Chondrocyte (in vitro differentiated cells): ENCODE results near the gene CCNL2. TPM values are rescaled to one million over a fixed set of nuclear protein-coding genes. Genes with fewer than 3 reads are reported as not detected.
A peak's percentile ranks its signal among the peaks of the same experiment; 100 is the strongest.

Experiments used
- DNase-seq: peaks from one replicate; pipeline ENCODE4 v3.0.0; 2021; ENCODE audit warnings: mixed read lengths, low spot score
- H3K27ac Mint-ChIP-seq: one replicate; pipeline ENCODE4 v1.8.0; 2021; ENCODE audit warnings: mild to moderate bottlenecking, moderate library complexity, mixed read lengths; ENCODE audit not compliant: unreplicated experiment
- H3K27me3 Mint-ChIP-seq: 2 replicates; pipeline ENCODE4 v1.8.0; 2021; ENCODE audit warnings: low read depth, mixed read lengths
- H3K36me3 Mint-ChIP-seq: 2 replicates; pipeline ENCODE4 v1.8.0; 2021; ENCODE audit warnings: low read depth, mixed read lengths
- H3K4me1 Mint-ChIP-seq: 2 replicates; pipeline ENCODE4 v1.8.0; 2021; ENCODE audit warnings: low read depth, mild to moderate bottlenecking, mixed read lengths
- H3K4me3 Mint-ChIP-seq: one replicate; pipeline ENCODE4 v1.8.0; 2021; ENCODE audit warnings: mild to moderate bottlenecking, moderate library complexity, mixed read lengths; ENCODE audit not compliant: unreplicated experiment
- H3K9me3 Mint-ChIP-seq: 2 replicates; pipeline ENCODE4 v1.8.0; 2021; ENCODE audit warnings: low read depth, mixed read lengths
- total RNA-seq: library from RNA; stranded (reverse); gene quantifications from 3 replicates; pipeline ENCODE4 v1.2.1, GENCODE V29; 2021
- TF ChIP-seq, protein P1 (sequence below): fragments of 200-600 bp; sonication (generic); IDR thresholded peaks from 2 replicates; pipeline ENCODE4 v1.5.0; 2021; ENCODE audit warnings: antibody characterized with exemption, mild to moderate bottlenecking, moderate library complexity

CCNL2 gene
- total RNA-seq, 1 donor from 2014 or later, result 161 TPM

DNA sequence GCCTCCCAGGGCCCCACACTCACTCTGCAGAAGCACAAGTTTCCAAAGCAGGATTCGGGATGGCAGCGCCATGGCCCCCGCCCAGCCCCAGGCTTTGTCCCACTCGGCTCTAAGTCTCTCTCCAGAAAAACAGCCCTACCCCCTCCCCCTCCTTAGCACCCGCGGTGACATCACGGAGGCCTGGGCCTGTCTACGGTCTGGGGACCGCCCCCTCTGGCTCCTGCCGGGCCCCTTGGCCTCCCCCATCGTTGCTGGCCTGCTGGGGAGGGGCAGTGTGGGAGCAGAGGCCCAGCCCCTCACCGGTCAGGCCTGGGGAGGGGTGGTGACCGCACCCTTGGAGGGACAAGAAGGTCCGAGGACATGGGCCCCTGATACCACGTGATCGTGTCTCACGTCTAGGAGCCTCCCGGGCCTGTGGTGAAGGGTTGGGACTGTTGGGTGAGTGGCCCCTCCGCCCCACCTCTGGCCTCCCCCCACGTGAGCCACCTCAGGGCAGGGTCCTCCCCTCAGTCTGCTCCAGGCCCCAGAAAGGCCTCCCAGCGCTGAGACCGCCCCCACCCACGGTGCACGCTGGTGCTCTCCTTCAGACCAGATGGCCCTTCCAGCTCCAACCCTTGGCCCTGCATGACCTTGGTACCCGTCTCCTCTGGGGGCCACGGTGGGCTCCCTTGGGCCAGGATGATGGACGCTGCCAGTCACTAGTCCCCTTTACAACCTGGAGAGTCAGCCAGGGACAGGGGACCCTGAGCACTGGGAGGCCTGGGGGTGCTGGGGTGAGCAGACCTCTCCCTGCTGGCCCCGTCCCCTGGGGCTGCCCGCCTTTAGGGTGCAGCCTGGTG is 40.5 kb downstream of the CCNL2 start, which contains the start of gene MXRA8:
TSS of gene MXRA8 (minus strand) at position 123 of the 839 bp plus-strand sequence. CDS start at position 72, 51 bp downstream.
- H3K27me3 Mint-ChIP-seq, result no peaks in the 10 kb centered on the region
- peaks cover 51% of the 10 kb centered on the region for H3K4me1 Mint-ChIP-seq
- TF ChIP-seq, protein P1, sequence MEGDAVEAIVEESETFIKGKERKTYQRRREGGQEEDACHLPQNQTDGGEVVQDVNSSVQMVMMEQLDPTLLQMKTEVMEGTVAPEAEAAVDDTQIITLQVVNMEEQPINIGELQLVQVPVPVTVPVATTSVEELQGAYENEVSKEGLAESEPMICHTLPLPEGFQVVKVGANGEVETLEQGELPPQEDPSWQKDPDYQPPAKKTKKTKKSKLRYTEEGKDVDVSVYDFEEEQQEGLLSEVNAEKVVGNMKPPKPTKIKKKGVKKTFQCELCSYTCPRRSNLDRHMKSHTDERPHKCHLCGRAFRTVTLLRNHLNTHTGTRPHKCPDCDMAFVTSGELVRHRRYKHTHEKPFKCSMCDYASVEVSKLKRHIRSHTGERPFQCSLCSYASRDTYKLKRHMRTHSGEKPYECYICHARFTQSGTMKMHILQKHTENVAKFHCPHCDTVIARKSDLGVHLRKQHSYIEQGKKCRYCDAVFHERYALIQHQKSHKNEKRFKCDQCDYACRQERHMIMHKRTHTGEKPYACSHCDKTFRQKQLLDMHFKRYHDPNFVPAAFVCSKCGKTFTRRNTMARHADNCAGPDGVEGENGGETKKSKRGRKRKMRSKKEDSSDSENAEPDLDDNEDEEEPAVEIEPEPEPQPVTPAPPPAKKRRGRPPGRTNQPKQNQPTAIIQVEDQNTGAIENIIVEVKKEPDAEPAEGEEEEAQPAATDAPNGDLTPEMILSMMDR, result no peak
- H3K36me3 Mint-ChIP-seq, result no peaks in the 10 kb centered on the region
- peak within 1 kb of the TSS; percentile 89 for H3K27ac Mint-ChIP-seq
- no peaks in the 10 kb centered on the region for H3K9me3 Mint-ChIP-seq
- H3K4me3 Mint-ChIP-seq, result peak within 1 kb of the TSS; percentile 82
- no peak for DNase-seq

DNA sequence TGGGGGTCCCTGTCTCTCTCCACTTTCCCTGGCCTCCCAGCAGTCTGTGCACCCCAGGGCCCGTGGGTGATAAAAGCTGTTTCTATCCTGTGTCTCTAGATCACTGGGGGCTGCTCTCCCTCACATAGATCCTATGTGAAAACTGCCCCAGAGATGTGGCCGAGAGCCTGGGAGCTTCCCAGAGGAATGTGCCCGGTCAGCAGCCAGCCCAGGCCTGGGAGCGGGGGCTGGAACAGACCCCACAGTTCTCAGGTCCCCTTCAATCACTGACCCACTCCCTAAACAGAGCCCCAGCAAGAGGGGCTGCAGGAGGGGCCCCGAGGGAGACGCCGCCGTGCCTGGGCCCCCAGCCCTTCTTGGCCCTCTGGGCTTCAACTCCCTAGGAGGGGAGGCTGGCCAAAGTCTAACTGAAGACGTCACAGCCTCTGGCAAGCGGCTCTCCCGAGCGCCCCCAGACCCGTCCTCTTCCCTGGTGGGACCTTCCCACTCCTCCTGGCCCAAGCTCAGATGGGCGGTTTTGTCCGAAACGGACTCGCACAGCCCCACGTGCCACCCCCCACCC is 41.2 kb downstream of the CCNL2 start:
- Mint-ChIP-seq H3K36me3 (no peaks in the 10 kb centered on the region), H3K9me3 (no peaks in the 10 kb centered on the region), H3K27ac (peak overlapping the region; percentile 89), H3K4me3 (peak overlapping the region; percentile 82), H3K27me3 (no peaks in the 10 kb centered on the region), H3K4me1 (peaks cover 54% of the 10 kb centered on the region)
- no peak for DNase-seq
- TF ChIP-seq, protein P1, result no peak

DNA sequence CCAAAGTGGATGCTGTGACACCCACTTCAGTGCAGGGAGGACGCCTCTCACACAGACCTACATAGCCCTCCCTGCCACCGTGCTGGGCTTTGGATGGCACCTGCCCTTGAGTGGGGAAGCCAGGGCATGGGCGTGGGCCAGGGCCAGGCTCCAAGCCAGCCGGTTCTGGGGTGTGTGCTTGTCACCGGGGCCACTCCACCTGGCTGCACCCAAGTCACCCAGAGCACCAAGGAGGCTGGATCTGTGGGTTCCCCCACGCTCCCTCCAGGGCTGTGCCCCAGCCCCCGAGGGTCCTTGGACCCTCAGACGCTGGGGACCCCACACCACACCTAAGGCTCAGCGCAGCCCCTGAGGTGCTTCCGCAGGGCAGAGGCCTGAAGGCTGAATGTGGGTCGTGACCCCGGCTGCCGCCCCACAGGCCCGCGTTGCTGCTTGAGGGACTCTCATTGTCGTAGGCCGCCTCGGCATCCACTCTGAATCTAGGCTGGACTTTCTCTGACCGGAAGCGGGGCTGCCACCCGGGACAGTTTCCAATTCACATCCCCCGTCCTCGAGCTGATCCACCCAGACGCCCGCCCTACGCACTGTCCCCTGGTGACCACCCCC is 42.2 kb downstream of the CCNL2 start:
- peak overlapping the region; percentile 82 for H3K4me3 Mint-ChIP-seq
- TF ChIP-seq, protein P1, result no peak
- no peaks in the 10 kb centered on the region for H3K36me3 Mint-ChIP-seq
- no peaks in the 10 kb centered on the region for H3K27me3 Mint-ChIP-seq
- no peaks in the 10 kb centered on the region for H3K9me3 Mint-ChIP-seq
- DNase-seq, result no peak
- H3K27ac Mint-ChIP-seq, result peak overlapping the region; percentile 89
- H3K4me1 Mint-ChIP-seq, result peaks cover 59% of the 10 kb centered on the region

DNA sequence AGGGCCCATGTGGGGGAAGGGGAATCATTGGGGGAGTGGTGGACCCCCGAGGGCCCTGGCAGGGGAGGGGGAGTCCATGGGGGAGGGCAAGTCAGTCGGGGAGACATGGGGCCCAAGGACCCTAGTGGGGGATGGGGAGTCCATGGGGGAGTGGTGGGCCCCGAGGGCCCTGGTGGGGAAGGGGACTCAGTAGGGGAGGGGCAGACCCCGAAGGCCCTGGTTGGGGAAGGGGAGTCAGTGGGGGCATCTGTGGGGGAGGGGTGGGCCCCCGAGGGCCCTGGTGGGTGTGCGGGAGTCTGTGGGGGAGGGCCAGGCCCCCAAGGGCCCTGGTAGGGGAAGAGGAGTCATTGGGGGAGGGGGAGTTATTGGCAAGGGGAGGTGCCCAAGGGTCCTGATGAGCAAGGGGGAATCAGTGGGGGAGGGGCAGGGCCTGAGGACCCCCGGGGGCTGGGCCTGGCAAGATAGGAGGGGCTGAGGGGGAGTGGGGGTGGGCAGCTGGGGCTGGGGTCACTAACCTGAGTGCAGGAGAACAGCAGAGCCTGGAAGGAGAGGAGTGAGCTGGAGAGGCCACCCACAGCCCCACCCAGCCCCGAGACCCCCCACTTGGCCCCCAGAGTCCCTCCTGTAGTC is 42.9 kb downstream of the CCNL2 start:
- H3K4me1 Mint-ChIP-seq, result peaks cover 55% of the 10 kb centered on the region
- no peak overlapping the region for H3K27ac Mint-ChIP-seq
- DNase-seq, result no peak
- H3K9me3 Mint-ChIP-seq, result no peaks in the 10 kb centered on the region
- peak overlapping the region; percentile 82 for H3K4me3 Mint-ChIP-seq
- TF ChIP-seq, protein P1, result no peak
- H3K36me3 Mint-ChIP-seq, result no peaks in the 10 kb centered on the region
- no peaks in the 10 kb centered on the region for H3K27me3 Mint-ChIP-seq

DNA sequence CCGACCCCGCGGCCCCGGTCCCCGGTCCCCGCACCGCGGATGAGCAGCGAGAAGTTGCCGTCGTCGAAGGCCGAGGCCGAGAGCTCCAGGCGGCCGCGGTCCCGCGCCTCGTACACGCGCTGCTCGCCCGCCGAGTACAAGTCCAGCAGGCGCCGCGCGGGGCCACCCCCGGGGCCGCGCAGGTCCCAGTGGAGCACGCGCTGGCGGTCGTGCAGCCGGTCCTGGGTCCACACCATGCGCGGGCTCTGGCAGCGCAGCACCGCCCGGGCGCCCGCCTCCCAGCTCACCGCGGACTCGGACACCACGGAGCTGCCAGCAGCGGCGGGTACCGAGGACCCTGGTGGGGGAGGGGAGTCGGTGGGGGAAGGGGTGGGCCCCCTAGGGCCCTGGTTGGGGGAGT is 43.7 kb downstream of the CCNL2 start:
- no peaks in the 10 kb centered on the region for H3K36me3 Mint-ChIP-seq
- TF ChIP-seq, protein P1, result no peak
- H3K9me3 Mint-ChIP-seq, result no peaks in the 10 kb centered on the region
- H3K4me3 Mint-ChIP-seq, result no peak overlapping the region
- no peak overlapping the region for H3K27ac Mint-ChIP-seq
- DNase-seq, result no peak
- peaks cover 47% of the 10 kb centered on the region for H3K4me1 Mint-ChIP-seq
- no peaks in the 10 kb centered on the region for H3K27me3 Mint-ChIP-seq
